ENCODE data around the gene RASGEF1B.

RASGEF1B gene

GRCh38 chr4:81471588-81472280 is at the start of gene RASGEF1B:
Gene RASGEF1B, minus strand, starts transcription at chr4:81471907. Its CDS starts 12,399 bp downstream, at chr4:81459508.
- DNase-seq (ENCODE audit: low read depth in 3 of 3) = peak; percentile 87 to 94 (median 90)

- no peak for DNase-seq (ENCODE audit: low read depth in 3 of 3)
These were observed 48.1 kb upstream of the RASGEF1B start for GRCh38 chr4:81519856-81520255.

GRCh38 chr4:81519427-81519773 is 47.7 kb upstream of the RASGEF1B start:
- DNase-seq (ENCODE audit: low read depth in 3 of 3) = no peak

- no peak for DNase-seq (ENCODE audit: low read depth in 3 of 3)
These were observed 47.2 kb upstream of the RASGEF1B start for GRCh38 chr4:81518762-81519426.

DNA sequence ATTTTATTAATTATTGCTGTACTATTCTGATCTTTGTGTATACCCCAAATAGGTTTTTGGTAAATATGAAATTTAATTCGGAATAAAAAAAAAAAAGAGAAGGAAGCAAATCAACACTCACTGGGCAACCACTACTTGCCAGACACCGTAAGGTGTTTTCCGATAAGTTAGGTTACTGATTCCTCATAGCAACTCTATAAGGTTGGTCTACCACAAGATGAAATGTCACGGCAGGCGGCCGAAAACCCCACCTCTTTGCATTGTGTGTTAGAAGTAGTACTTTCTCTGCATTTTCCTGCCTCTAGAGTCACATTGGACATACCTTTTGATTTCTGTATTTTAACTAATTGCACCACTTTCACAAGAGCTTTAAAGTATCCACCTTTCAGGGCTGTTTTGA is 44.5 kb upstream of the RASGEF1B start:
- DNase-seq (ENCODE audit: low read depth in 3 of 3) = no peak

DNA sequence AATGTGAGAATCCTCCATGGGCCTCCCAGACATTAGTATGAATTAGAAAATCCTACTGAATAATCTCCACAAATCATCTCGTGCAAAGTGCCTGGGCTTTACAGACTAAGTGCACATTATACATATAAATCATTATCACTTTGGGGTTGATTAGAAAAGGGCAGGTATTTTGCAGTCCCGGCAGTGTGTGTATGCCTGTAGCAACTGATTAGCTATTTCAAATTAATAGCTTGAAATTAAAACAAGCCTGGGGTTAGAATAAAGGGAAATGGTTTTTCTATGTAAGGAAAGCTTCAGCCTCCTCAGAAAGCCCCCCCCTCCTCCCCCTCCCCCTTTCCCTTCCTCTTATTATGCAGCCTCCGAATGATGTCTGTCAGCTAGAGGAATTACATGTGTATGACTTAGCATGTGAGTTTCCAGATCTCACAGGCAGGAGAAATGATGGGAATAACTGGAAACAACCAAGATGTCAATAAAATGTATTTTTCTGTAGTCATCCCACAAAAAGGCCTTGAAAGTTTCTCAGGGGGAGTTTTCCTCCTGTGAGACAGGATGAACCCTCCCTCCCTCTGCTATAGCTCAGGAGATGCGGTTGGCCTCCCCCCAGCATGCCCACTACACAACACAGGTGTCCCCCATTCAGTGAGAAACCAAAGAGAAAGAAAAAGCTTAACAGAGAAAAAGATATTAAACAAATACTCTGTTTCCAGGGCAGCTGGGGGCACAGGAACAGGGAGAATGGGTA is 41.2 kb upstream of the RASGEF1B start:
- DNase-seq (ENCODE audit: low read depth in 3 of 3) = no peak

DNA sequence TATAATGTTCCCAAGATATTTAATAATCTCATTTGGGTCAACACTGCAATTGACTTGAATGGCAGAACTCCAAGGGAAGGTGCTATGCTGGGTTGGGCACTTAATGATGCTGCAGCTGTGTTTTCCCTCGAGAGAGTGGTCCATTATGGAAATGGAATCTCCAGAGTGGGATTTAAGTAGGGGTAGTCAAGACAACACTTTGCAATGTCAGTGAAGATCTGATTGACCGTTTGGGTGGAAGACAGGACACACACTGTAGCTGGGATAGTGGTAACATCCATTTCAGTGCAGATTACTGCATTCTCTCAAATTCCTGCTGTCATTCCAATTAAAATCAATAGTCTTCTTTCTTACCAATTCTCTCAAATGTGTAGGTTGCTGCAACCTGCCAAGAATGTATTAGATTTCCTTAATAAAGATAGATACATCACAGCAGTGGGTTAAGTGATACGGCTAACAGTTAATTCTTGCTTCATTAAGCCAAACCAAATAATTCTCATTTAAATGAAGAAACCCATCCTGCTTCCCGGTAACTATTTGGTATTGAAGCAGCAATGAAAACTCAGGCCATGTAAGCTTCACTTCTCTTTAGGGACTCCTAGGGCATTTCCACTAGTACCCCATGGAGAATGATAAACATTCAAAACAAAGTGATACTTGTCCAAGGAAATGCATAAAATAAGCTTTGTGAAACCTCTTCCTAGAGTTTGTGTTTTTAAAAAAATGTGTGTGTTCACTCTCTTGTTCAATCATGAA is 40.5 kb upstream of the RASGEF1B start:
- DNase-seq (ENCODE audit: low read depth in 3 of 3) = no peak

DNA sequence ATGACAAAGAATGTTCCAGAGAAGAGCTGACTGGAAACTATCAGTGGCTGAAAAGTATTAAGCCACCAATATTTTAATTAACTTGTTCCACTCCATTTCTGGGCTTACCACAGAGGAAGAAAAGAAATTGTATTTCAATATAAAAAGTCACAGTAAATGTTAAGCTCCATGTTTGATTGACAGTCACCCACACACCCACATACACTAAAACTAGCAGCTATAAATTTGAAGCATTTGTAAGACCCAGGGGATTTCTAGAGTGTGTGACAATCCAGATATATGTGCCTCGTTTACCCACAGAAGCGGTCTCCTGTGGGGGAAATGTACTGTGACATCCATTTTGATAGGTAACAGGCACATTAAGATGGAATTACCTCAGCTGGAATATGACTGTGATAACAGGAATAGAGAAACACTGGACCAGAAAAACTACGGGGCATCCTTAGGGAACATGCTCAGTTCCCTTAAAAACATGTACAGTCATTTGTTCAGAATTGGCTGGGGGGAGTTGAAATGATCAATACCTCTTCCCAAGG is 39.0 kb upstream of the RASGEF1B start:
- DNase-seq (ENCODE audit: low read depth in 3 of 3) = no peak

DNA sequence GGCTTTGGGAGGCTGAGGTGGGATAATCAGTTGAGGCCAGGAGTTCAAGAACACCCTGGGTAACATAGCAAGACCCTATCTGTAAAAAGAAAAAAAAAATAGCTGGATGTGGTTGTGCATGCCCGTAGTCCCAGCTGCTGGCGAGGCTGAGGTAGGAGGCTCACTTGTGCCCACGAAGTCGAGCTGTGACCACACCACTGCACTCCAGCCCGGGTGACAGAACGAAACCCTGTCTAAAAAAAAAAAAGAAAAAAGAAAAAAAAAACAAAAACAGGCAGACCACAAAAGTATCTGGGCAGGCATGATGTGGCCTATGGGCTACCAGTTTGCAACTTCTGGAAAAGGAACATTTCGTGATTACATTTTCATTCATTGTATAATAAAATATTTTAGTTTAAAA is 38.1 kb upstream of the RASGEF1B start:
- DNase-seq (ENCODE audit: low read depth in 3 of 3) = no peak

- DNase-seq (ENCODE audit: low read depth in 3 of 3) = no peak
These were observed 37.5 kb upstream of the RASGEF1B start for GRCh38 chr4:81509191-81509590.

DNA sequence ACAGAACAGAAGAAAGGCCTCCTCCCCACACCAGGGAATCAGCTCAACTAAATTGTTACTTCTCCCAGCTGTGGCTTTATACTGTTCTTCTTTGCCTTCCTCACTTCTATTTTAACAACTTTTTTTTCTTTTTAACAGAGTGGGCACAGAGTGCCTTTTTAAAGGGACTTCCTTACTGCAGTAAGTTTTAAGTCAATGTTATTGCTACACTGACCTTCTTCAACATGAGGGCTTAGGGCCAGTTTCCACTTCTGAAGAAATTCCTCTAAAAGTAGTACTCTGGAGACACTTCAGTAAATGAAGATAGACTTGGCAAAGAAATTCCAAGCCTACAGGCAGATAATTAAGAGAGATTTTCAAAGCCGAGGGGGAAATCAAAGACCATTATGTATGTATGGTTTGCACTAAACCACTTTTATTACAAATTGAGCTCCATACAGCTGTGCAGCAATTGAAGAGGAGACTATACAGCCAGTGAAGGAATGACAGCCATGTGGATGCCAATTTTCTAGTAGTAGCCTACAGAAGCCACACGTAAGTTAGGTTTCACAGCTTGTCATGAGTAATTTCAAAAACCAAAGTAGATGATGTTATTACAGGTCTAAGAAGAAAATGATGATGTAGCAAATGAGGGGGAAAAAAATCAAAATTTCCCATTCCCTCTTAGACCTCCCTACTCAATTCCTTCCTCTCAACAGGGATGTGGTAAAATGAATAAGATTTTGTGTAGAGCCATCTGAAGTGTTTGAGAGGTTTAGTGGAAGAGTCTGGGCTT is 36.9 kb upstream of the RASGEF1B start:
- DNase-seq (ENCODE audit: low read depth in 3 of 3) = no peak

DNA sequence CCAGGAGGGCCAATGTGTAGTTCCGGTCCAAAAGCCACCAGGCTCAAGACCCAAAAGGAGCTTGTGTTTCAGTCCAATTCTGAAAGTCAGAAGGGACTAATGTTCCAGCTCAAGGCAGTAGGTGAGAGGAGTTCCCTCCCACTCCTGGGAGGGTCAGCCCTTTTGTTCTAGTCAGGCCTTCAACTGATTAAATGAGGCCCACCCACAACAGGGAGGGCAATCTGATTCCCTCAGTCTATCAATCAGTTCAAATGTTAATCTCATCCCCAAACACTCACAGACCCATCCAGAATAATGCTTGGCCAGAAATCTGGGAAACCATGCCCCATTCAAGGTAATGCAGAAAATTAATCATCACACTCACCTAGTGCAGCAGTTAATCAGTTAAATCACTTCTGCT is 35.8 kb upstream of the RASGEF1B start:
- no peak for DNase-seq (ENCODE audit: low read depth in 3 of 3)

DNA sequence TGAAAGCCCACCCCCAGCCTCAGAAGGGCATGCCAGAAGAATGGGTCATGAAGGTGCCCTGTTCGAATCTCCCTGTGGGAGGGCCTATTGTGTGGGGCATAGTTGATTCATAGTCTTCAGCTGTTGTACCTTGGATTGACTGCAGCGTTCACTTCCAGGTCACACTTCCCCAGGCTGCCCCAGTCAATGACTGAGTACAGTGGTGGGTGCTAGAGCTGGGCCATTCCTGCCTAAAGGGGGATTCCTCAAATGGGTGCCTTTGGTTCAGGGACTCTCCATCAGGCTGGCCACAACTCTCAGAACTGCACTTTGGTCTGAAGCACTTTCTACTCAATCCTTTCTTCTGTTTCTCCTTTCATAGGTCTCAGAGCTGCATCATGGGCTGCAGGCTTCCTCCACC is 35.0 kb upstream of the RASGEF1B start:
- DNase-seq (ENCODE audit: low read depth in 3 of 3) = no peak

GRCh38 chr4:81505726-81506125 is 34.0 kb upstream of the RASGEF1B start:
- no peak for DNase-seq (ENCODE audit: low read depth in 3 of 3)

- DNase-seq (ENCODE audit: low read depth in 3 of 3) = peak; percentile 40 to 55 (median 43)
These were observed 33.4 kb upstream of the RASGEF1B start for GRCh38 chr4:81505004-81505598.

- no peak for DNase-seq (ENCODE audit: low read depth in 3 of 3)
These were observed 32.7 kb upstream of the RASGEF1B start for GRCh38 chr4:81504112-81505003.

DNA sequence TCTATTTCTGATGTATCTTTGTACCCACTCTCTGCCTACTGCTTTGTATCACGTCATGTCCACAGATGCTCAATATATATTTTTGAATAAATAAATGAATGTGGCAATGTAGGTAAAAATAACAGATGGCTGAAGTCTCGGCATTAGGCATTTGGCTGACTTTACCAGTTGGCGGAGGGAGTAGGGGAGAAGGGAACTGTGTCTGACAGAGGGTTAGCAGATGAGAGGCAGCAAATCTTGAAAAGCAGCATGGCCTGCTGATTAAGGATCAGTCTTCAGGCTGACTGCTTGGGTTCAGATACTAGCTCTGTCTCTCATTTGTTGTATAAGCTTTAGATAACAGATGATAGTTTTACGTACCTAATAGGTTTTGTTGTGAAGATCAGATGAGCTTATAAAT is 31.9 kb upstream of the RASGEF1B start:
- no peak for DNase-seq (ENCODE audit: low read depth in 3 of 3)

DNA sequence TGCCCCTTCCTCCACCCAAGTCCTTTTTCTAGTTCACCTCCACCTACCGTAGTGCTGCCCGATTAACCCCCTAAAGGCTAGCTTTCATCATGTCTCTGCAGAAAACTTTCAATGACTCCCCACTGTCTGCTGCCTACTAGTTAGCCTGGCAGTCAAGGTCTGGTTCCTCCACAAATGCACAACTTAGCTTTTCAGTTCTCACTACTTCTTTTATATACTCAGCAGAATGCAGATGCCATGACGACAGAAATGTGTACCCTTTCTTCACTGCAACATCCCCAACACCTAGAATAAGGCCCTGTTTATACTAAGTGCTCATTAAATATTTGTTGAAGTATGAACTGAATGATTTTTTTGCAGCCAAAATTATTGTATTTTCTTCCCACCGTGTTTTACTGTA is 30.9 kb upstream of the RASGEF1B start:
- DNase-seq (ENCODE audit: low read depth in 3 of 3) = no peak

GRCh38 chr4:81499840-81500239 is 28.1 kb upstream of the RASGEF1B start:
- no peak for DNase-seq (ENCODE audit: low read depth in 3 of 3)

All from stimulated activated CD4-positive, alpha-beta T cell treated with anti-CD3 and anti-CD28 coated beads, TNF-alpha, amount 100 ng/mL, for 48 hours (primary cell).